Smooth muscle cell of the pulmonary artery (primary cell): ENCODE results near the gene OR10A5. TPM values are rescaled to one million over a fixed set of nuclear protein-coding genes. Genes with fewer than 3 reads are reported as not detected.

Source experiments
- total RNA-seq: library from RNA; depleted of rRNA; stranded (reverse); fragments of >200 nt; gene quantifications from 2 replicates; pipeline ENCODE4 v1.2.3, GENCODE V29; 2014

The OR10A5 gene, protein sequence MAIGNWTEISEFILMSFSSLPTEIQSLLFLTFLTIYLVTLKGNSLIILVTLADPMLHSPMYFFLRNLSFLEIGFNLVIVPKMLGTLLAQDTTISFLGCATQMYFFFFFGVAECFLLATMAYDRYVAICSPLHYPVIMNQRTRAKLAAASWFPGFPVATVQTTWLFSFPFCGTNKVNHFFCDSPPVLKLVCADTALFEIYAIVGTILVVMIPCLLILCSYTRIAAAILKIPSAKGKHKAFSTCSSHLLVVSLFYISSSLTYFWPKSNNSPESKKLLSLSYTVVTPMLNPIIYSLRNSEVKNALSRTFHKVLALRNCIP
- total RNA-seq = not detected in 2 replicates

DNA sequence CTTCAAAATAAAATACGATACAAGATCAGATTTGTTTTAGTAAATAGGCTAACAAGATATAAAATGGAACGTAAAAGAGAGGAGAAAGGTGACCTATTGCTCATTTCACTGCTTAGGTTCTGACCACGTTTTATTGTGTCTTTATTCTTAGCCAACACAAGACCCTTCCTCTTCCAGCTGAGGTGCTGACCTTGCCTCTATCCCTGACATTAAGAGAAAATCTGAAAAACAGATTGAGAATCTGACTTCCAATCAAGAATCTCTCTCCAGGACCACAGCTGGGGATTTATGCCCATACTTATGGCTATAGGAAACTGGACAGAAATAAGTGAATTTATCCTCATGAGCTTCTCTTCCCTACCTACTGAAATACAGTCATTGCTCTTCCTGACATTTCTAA is at the start of gene OR10A5:
TSS of gene OR10A5 (plus strand) at position 301 of the 400 bp plus-strand sequence. CDS start at position 301, 0 bp downstream.

DNA sequence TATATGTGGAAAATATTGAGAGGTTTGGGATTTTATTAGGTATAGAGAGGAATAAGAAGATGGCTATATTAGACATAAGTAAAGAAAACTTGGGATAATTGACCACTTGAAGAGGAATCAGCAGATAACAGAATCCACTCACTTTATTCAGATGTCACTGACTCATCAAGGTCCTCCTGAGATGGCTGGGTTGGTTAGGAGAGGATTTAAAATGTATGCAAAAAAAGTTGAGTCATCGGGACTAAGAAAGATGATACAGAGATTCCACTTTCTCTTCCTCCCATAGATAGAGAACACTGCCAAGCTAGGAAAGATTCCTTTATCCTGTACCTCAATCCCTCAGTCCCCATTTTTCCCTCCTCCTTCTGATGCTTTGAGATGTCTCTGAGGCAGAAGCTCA is 46.1 kb upstream of the OR10A5 start, which contains the start of gene OR6A2:
TSS of gene OR6A2 (minus strand) at position 288 of the 400 bp plus-strand sequence. CDS start 3,981 bp downstream, outside the sequence.

DNA sequence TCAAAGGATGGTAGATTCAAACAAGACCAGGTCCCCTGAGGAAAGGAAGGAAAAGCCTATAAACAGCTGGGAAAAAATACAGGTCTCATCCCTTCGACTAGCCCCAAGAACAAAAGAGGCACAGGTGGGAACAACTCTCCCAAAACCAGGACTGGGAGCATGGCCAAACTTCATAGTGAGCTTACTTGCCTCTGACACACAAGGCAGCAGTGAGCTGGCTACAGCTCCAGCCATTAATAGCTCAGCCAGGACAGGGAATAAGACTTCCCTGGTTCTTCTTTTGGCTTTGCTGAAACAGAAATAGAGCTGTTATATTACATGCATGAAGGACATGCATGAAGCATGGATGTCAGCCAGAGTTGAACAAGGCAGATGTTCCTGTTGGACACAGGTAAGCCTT is 17.5 kb downstream of the OR10A5 start, which contains the start of gene OR10A2:
TSS of gene OR10A2 (plus strand) at position 97 of the 400 bp plus-strand sequence. CDS start 6,698 bp downstream, outside the sequence.

DNA sequence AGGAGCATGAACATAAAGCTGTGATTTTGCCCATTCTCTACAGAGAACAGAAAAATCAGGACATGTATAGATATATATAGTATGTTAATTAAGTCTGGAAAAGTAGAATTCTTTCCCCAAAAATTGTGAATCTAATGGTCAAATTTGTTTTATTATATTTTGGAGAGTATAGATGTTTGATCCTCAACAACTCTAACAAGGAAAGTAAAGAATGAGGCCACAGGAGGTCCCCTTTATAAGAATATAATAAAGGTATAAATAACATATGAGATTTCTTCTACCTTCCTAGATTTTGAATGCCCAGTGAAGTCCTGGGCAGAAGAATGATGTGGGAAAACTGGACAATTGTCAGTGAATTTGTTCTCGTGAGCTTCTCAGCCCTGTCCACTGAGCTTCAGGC is 30.8 kb downstream of the OR10A5 start, which contains the start of gene OR10A4:
TSS of gene OR10A4 (plus strand) at position 301 of the 400 bp plus-strand sequence. CDS start at position 324, 23 bp downstream.

DNA sequence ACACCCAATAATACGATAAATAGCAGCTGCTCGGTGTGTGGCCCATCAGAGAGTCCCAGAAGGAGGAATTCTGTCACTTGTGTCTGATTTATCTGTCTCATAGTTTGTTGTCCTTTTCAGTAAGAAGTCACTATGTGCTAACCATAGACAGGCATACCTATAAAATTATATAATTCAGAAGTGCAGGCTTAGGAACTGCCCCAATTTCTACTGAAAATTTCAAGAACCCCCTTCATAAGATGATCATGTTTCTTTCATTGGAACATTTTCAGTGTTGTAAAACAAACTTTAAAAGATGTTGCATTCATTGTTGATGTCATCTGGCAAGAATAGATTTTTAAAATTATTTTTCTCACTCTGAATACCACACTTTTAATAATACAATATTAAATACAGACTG is 46.9 kb downstream of the OR10A5 start, which contains the start of gene OR2D2:
TSS of gene OR2D2 (minus strand) at position 101 of the 400 bp plus-strand sequence. CDS start at position 101, 0 bp downstream.

Other genes starting within 250 kb of the OR10A5 start
- gene RRP8, start 242.1 kb upstream of the OR10A5 start, total RNA-seq = 10.7 and 12.5 TPM in 2 replicates
- 218 and 255 TPM in 2 replicates for gene ILK, start 241.9 kb upstream of the OR10A5 start, total RNA-seq
- 39.7 and 58.8 TPM in 2 replicates for gene TAF10, start 233.5 kb upstream of the OR10A5 start, total RNA-seq
- 294 and 429 TPM in 2 replicates for gene TPP1, start 226.3 kb upstream of the OR10A5 start, total RNA-seq
- 6.6 and 52.4 TPM in 2 replicates for gene DCHS1, start 189.9 kb upstream of the OR10A5 start, total RNA-seq
- gene MRPL17, start 162.3 kb upstream of the OR10A5 start, total RNA-seq = 49.8 and 61.2 TPM in 2 replicates
- gene OR2AG2, start 73.7 kb upstream of the OR10A5 start, total RNA-seq = 0.10 and 0.13 TPM in 2 replicates
- not detected in 2 replicates for gene OR2AG1, start 62.7 kb upstream of the OR10A5 start, total RNA-seq
- gene OR6A2, start 46.0 kb upstream of the OR10A5 start, total RNA-seq = 0.13 and 0.26 TPM in 2 replicates
- not detected in 2 replicates for gene OR10A2, start 17.4 kb downstream of the OR10A5 start, total RNA-seq
- not detected in 2 replicates for gene OR10A4, start 30.9 kb downstream of the OR10A5 start, total RNA-seq
- gene OR2D2, start 46.8 kb downstream of the OR10A5 start, total RNA-seq = 0.13 and 0.36 TPM in 2 replicates
- gene OR2D3, start 75.3 kb downstream of the OR10A5 start, total RNA-seq = not detected in 2 replicates
- gene ZNF215, start 80.7 kb downstream of the OR10A5 start, total RNA-seq = 2.6 and 3.8 TPM in 2 replicates
- gene ZNF214, start 174.7 kb downstream of the OR10A5 start, total RNA-seq = 2.6 and 2.7 TPM in 2 replicates
- gene NLRP14, start 174.8 kb downstream of the OR10A5 start, total RNA-seq = 0.07 and 0.10 TPM in 2 replicates
- not detected in 2 replicates for gene RBMXL2, start 243.3 kb downstream of the OR10A5 start, total RNA-seq